ENCODE measurements around the gene ZNF26. TPM values are rescaled to one million over a fixed set of nuclear protein-coding genes. Genes with fewer than 3 reads are reported as not detected.

Gene ZNF26
- total and polyA plus RNA-seq, 2 of the 8 experiments (the other 6 are each of a cell fraction or from before 2014, with no cell fraction given), result 5.8 to 8.4 TPM

- TF ChIP-seq CHD7 (IDR thresholded peaks at IDR 0.05; ENCODE audit: insufficient replicate concordance, low read length) (no peak), YY1 (IDR thresholded peaks at IDR 0.05; ENCODE audit: low read depth, low read length) (no peak), SUZ12 (IDR thresholded peaks at IDR 0.05; ENCODE audit: low read length) (no peak), EGR1 (IDR thresholded peaks at IDR 0.05; ENCODE audit: borderline replicate concordance, low read depth, low read length) (no peak), ASH2L (IDR thresholded peaks at IDR 0.05; ENCODE audit: low read length) (no peak), SIX5 (IDR thresholded peaks at IDR 0.05; ENCODE audit: low read depth, low read length) (no peak), ATF3 (IDR thresholded peaks at IDR 0.05; ENCODE audit: insufficient read depth, low read depth, low read length) (no peak), KDM4A (IDR thresholded peaks at IDR 0.05; ENCODE audit: low read depth, low read length, severe bottlenecking) (no peak)
These were observed 13.8 kb upstream of the ZNF26 start (continued) for GRCh38 chr12:132972374-132972773.

All from H1 (cell line).